OCI-M1 (cell line): ENCODE measurements around the gene ARHGAP10.

Source experiments
- DNase-seq: peaks from one replicate; lab custom pipeline; 2025; lab: John Stamatoyannopoulos, UW

ARHGAP10 gene, protein sequence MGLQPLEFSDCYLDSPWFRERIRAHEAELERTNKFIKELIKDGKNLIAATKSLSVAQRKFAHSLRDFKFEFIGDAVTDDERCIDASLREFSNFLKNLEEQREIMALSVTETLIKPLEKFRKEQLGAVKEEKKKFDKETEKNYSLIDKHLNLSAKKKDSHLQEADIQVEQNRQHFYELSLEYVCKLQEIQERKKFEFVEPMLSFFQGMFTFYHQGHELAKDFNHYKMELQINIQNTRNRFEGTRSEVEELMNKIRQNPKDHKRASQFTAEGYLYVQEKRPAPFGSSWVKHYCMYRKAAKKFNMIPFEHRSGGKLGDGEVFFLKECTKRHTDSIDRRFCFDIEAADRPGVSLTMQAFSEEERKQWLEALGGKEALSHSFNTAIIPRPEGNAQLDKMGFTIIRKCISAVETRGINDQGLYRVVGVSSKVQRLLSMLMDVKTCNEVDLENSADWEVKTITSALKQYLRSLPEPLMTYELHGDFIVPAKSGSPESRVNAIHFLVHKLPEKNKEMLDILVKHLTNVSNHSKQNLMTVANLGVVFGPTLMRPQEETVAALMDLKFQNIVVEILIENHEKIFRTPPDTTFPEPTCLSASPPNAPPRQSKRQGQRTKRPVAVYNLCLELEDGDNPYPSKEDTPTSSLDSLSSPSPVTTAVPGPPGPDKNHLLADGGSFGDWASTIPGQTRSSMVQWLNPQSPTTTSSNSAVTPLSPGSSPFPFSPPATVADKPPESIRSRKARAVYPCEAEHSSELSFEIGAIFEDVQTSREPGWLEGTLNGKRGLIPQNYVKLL

GRCh38 chr4:147731580-147732517 is at the start of gene ARHGAP10:
Gene ARHGAP10 (plus strand): TSS chr4:147732088. CDS start chr4:147732302, 214 bp downstream.
- no peak for DNase-seq

GRCh38 chr4:147682755-147683154 is 49.1 kb upstream of the ARHGAP10 start:
- DNase-seq = no peak

DNA sequence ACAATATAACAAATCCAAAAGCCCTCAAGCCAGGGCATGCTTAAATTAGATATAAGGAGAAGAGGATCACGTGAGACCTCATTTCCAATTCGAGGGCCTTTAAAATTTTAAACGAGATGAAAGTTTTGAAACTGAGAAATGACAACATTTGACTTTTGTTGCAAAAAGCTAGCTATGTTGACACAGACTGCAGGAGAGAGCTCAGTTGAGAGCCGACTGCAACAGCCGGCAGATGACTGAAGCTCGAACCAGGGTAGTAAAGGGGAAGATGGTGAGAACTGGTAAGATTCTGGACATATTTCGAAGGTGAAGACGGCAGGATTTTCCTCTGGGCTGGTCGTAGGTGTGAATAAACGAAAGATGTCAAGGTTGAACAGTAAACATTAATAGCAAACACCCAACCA is 48.7 kb upstream of the ARHGAP10 start:
- DNase-seq = peak; percentile 52

- peak; percentile 96 for DNase-seq
These were observed 47.9 kb upstream of the ARHGAP10 start, which contains the start of gene PRMT9 for GRCh38 chr4:147683717-147684700. Gene PRMT9 (minus strand): TSS chr4:147684163. CDS start chr4:147683987, 176 bp downstream.

GRCh38 chr4:147689067-147689466 is 42.8 kb upstream of the ARHGAP10 start:
- peak; percentile 85 for DNase-seq

DNA sequence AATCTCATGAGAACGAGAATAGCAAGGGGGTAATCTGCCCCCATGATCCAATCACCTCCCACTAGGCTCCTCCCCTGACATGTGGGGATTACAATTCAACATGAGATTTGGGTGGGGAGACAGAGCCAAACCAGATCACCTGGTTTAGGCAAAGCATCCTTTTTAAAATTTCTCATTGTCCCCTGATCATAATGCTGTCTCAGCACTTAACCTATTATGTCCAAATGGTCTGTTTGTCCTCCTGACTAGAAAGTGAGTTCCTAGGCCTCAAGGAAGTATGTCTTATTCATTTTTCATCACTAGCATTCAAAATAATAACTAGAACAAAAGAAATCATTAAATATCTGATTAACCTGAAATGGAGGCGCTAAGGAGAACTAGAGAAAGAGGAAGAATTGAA is 40.1 kb upstream of the ARHGAP10 start:
- DNase-seq = no peak

DNA sequence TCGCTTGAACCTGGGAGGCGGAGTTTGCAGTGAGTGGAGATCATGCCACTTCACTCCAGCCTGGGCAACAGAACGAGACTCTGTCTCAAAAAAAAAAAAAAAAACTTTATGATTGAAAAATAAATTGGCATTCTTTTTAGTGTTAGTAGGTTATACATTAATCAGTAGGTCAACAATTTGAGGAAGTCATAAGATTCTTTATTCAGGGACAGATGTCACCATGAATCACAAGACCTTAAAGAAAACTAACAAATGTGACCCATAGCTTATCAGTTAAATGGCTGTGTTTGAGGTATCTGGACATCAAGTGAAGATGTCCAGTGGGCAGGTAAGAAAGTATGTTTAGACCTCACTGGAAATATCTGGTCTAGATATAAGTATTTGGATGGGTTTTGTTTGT is 38.7 kb upstream of the ARHGAP10 start:
- no peak for DNase-seq

DNA sequence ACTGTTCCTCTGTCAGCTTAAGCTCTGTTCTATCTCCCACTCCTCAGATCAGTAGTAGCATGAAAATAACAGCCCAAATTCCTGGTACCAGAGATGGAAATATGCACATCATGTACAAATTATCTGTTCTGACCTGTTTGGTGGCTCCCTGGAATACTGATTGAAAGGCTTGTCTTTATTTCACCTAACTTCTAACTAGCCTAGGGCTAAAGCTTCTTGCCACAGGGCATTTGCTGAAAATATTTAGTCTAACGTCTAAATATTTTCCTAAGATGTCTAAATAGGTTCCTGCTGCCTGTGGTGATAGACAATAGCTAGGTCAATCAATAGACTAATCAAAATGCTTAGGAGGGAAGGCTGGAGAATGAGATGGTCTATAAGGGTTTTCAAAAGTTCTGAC is 35.0 kb upstream of the ARHGAP10 start:
- no peak for DNase-seq

- DNase-seq = no peak
These were observed 27.0 kb upstream of the ARHGAP10 start for GRCh38 chr4:147704846-147705245.

DNA sequence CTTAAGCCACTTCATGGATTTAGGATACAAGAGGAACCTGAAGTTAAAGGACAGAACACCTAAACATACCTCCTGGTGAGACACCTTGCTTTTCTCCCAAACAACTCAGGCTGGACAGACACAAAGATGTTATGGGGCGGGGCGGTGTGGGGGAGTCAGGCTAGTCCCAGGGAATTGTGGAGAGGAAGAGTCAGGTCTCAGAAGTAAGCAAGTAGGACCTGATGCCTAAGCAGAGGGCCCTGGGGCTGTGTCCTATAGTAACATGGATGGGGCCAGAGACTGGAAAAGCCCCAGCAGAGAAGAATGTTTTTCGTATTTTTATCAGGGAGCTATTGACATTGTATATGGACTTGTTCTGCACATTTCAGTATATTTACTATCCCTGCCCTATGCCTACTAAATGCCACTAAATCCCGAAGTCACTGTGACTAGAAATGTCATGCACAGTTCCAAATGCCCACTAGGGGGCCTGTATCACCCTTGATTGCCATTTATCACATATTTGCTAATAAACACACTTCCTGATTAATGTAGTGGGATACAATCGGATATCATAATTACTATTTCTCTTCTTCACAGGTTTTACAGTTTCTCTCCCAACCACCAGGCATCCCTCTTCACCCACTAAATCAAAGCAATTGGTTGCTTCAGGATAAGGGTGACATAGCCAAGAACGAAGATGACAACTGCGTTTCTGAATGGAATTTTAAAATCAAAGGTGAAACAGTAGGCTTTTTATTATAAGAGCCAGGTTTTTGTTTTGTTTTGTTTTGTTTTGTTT is 23.8 kb upstream of the ARHGAP10 start:
- peak; percentile 78 for DNase-seq

GRCh38 chr4:147709999-147710398 is 21.9 kb upstream of the ARHGAP10 start:
- no peak for DNase-seq

DNA sequence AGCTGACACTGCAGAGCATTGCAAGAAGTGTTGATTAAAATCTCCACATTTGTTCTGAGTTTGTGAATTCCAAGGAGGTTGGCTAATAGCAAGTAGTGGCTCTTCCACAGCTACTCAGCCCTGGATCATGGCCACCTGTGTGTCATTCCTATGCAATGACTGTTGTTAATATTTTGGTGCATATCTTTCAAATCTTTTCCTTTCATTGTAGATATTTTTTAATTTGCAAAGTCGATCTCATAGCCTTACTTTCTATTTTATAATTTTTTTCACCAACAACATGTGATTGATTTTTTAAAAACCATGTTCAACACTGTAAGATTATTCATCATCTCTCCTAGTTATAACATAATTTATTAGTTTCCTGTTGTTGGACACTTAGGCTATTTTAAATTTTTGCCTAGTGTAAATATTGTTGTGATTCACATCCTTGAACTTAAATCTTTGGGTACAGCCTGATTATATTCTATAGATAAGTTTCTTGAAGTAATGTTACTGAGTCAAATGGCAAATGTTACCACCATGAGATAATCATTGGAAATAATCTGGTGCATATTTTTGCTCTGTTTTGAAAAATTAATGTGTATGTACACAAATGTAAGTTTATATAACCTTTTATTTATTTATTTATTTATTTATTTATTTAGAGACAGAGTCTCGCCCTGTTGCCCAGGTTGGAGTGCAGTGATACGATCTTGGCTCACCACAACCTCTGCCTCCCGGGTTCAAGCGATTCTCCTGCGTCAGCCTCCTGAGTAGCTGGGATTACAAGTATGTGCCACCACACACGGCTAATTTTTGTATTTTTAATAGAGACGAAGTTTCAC is 17.1 kb upstream of the ARHGAP10 start:
- no peak for DNase-seq

GRCh38 chr4:147717878-147718277 is 14.0 kb upstream of the ARHGAP10 start:
- peak; percentile 91 for DNase-seq

DNA sequence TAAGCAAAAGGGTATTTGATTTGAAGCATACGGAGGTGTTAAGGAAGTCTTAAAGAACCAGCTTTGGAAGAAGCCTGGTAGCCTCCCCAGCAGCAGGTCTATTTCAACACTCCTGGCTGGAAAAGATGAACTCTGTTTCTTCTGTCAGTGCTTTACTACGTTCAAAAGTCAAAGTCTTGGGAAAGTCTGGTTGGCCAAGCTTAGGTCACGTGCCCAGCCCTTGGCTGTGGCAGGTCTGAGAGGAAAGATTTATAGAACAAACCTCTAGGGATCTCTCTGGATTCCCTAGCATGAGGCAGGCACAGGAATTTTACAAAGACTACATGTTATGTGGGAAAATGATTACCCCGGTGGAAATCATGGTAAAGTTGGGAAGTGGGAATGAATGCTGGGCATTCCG is 8.6 kb upstream of the ARHGAP10 start:
- peak; percentile 30 for DNase-seq

- DNase-seq = no peak
These were observed 7.3 kb upstream of the ARHGAP10 start for GRCh38 chr4:147724468-147725201.

GRCh38 chr4:147725673-147726072 is 6.2 kb upstream of the ARHGAP10 start:
- DNase-seq = no peak

DNA sequence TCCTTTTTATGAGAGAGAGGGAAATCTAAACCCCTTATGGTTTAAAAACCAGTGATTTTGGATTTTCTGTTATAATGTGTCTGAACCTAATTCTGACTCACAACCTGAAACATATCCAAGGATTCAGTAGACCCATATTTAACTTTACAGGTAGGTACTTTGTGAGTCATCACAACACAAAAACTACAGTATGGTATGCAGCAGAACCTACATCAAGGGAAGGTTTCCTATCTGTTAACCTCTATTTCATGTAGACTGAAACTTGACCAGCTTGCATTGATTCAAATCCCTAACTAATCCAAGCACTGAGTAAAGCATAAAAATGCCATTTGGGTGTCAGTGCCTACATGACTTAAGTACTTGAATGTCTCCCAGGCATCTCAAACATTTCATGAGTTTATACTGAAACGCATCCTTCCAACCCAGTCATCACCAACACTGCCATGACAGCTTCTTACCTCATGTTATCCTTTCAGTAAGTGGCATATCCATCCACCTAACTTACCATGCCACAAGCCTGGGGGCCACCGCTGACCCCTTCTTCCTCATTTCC is 4.3 kb upstream of the ARHGAP10 start:
- no peak for DNase-seq

DNA sequence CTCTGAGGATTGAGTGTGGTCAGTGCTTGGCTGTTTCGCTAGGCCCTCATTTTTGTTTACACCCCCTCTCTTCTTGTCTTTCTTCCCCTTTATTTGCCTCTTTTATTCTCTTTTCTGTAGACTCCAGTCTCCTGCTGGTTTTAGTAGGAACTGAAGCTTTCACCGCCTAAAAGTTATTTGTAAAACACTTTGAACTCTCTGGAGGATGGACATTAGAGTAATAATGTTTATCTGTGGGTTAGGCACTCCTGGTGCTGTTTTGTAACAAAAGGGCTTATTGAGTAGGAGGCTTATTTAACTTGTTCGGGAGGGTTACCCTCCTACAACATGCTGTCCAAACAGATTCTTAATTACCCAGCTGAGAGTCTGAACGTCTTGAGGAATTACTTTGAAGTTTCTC is 1.6 kb upstream of the ARHGAP10 start:
- no peak for DNase-seq
